ENCODE measurements around the gene GEMIN5. TPM values are rescaled to one million over a fixed set of nuclear protein-coding genes. Genes with fewer than 3 reads are reported as not detected.
"Not testable (repeated sequence)": the region's sequence is repeated elsewhere in the genome, so short reads cannot be mapped to it uniquely, and the experiment has no call there.

Gene GEMIN5
- polyA plus RNA-seq, 3 donors = 2.0 to 3.8 (median 2.2) TPM

DNA sequence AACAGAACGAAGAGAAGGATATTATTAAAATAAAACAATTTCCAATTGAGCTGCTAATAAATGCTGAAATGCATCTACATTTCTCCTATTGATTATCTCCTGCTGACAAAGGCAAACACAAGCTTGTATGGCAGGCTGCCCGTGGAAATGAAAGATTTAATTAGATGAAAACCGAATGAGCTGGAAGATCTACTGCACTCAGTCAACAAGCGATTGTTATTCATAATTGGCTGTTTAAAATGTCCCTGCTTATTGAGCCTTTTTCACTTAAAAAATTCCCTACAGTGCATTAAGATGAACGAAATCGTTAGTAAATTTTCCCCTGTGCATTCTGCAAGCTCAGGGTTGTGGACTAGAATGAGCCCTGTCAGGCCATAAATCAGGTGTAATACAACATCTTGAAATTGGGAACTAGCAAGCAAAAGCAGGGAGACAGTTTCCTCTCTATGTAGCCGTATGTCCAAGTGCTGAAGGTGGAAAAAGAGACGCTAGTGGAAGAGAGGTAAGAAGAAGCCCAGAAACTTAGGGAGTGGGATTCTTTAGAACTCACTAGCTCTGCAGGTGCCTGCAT is 47.0 kb upstream of the GEMIN5 start:
- Histone ChIP-seq H3K27ac (ENCODE audit: low read depth in 1 of 2, low read length in 2 of 2) (no peak overlapping the region), H3K27me3 (ENCODE audit: control insufficient read depth in 2 of 2, insufficient read depth in 2 of 2, low read length in 2 of 2) (peaks cover 4 to 10% of the 10 kb centered on the region in 2 donors), H3K9me3 (replicated peaks in 1 of 2; ENCODE audit: control insufficient read depth in 1 of 2, insufficient read depth in 1 of 2, low read length in 2 of 2) (no peaks in the 10 kb centered on the region), H3K4me3 (replicated peaks in 1 of 3; ENCODE audit: low read depth in 2 of 3, low read length in 3 of 3) (no peak overlapping the region), H3K4me2 (replicated peaks; ENCODE audit: extremely low read depth, low read length, poor library complexity, severe bottlenecking) (no peak overlapping the region), H4K20me1 (ENCODE audit: insufficient read depth, low read length) (no peaks in the 10 kb centered on the region), H3K79me2 (ENCODE audit: insufficient read depth, low read length) (no peaks in the 10 kb centered on the region), H3K9ac (ENCODE audit: insufficient read depth, low read length, poor library complexity, severe bottlenecking) (no peak overlapping the region), H3K36me3 (replicated peaks in 1 of 2; ENCODE audit: control insufficient read depth in 1 of 2, insufficient read depth in 2 of 2, low read length in 2 of 2) (no peaks in the 10 kb centered on the region), H3K4me1 (ENCODE audit: control insufficient read depth in 1 of 2, insufficient read depth in 2 of 2, low read length in 2 of 2) (no peaks in the 10 kb centered on the region), H2AFZ (ENCODE audit: insufficient read depth, low read depth, low read length, poor library complexity, severe bottlenecking) (no peak overlapping the region)
- intact Hi-C loops (cut with micrococcal nuclease) = no loop called here
- Mint-ChIP-seq H3K27ac (no peak overlapping the region), H3K4me3 (no peak overlapping the region), H3K9me3 (no peaks in the 10 kb centered on the region), H3K36me3 (no peaks in the 10 kb centered on the region), H3K27me3 (ENCODE audit: low read depth in 3 of 3) (peaks cover 5 to 8% (median 6%) of the 10 kb centered on the region in 3 donors), H3K4me1 (no peaks in the 10 kb centered on the region)
- 13% methylated on average over 3 of the region's 8 CpGs for WGBS (ENCODE audit: insufficient coverage)
- TF ChIP-seq, protein P1, sequence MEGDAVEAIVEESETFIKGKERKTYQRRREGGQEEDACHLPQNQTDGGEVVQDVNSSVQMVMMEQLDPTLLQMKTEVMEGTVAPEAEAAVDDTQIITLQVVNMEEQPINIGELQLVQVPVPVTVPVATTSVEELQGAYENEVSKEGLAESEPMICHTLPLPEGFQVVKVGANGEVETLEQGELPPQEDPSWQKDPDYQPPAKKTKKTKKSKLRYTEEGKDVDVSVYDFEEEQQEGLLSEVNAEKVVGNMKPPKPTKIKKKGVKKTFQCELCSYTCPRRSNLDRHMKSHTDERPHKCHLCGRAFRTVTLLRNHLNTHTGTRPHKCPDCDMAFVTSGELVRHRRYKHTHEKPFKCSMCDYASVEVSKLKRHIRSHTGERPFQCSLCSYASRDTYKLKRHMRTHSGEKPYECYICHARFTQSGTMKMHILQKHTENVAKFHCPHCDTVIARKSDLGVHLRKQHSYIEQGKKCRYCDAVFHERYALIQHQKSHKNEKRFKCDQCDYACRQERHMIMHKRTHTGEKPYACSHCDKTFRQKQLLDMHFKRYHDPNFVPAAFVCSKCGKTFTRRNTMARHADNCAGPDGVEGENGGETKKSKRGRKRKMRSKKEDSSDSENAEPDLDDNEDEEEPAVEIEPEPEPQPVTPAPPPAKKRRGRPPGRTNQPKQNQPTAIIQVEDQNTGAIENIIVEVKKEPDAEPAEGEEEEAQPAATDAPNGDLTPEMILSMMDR (IDR thresholded peaks at IDR 0.05) = no peak
- no peak for DNase-seq

DNA sequence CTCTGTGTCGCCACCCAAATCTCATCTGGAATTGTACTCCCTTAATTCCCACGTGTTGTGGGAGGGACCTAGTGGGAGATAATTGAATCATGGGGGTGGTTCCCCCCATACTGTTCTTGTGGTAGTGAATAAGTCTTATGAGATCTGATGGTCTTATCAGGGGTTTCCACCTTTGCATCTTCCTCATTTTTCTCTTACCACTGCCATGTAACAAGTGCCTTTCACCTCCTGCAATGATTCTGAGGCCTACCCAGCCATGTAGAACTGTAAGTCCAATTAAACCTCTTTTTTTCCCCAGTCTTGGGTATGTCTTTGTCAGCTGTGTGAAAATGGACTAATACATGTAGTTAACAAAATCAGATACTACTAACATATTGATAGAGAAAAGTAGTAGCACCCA is 40.3 kb upstream of the GEMIN5 start:
- intact Hi-C loops (cut with micrococcal nuclease); H2AFZ ChIP-seq (ENCODE audit: insufficient read depth, low read depth, low read length, poor library complexity, severe bottlenecking); H3K9me3 Mint-ChIP-seq; H3K79me2 ChIP-seq (ENCODE audit: insufficient read depth, low read length); H3K36me3 ChIP-seq (replicated peaks in 1 of 2; ENCODE audit: control insufficient read depth in 1 of 2, insufficient read depth in 2 of 2, low read length in 2 of 2); H3K27me3 Mint-ChIP-seq (ENCODE audit: low read depth in 3 of 3); H3K9ac ChIP-seq (ENCODE audit: insufficient read depth, low read length, poor library complexity, severe bottlenecking); H3K27me3 ChIP-seq (ENCODE audit: control insufficient read depth in 2 of 2, insufficient read depth in 2 of 2, low read length in 2 of 2); H3K4me1 Mint-ChIP-seq; H4K20me1 ChIP-seq (ENCODE audit: insufficient read depth, low read length); H3K4me3 Mint-ChIP-seq; H3K4me1 ChIP-seq (ENCODE audit: control insufficient read depth in 1 of 2, insufficient read depth in 2 of 2, low read length in 2 of 2); H3K27ac ChIP-seq (ENCODE audit: low read depth in 1 of 2, low read length in 2 of 2); H3K4me3 ChIP-seq (replicated peaks in 1 of 3; ENCODE audit: low read depth in 2 of 3, low read length in 3 of 3); H3K27ac Mint-ChIP-seq; DNase-seq; H3K4me2 ChIP-seq (replicated peaks; ENCODE audit: extremely low read depth, low read length, poor library complexity, severe bottlenecking); H3K36me3 Mint-ChIP-seq; H3K9me3 ChIP-seq (replicated peaks in 1 of 2; ENCODE audit: control insufficient read depth in 1 of 2, insufficient read depth in 1 of 2, low read length in 2 of 2): not testable (repeated sequence)
- WGBS (ENCODE audit: insufficient coverage) = no CpG with 5 or more reads among the region's 2 CpGs

Data from CD14-positive monocyte (primary cell).